Aorta (tissue), 5 donors: ENCODE results near the gene GCDH. TPM values are rescaled to one million over a fixed set of nuclear protein-coding genes. Genes with fewer than 3 reads are reported as not detected.
A peak's percentile ranks its signal among the peaks of the same experiment; 100 is the strongest.

Experiments used
- ATAC-seq: fragments of 200-7000 bp; cut with Tn5 transposase; one replicate; pipeline ENCODE4 v1.9.1; 2022; ENCODE audit warnings: moderate library complexity; ENCODE audit not compliant: low FRiP score
- DNase-seq, 2 donors: peaks; one replicate each; pipeline ENCODE4 v3.0.0-alpha.2; 2020
- H3K27ac ChIP-seq, 2 donors: one replicate each; pipeline ENCODE4 v1.5.1; 2013; ENCODE audit warnings: low read length in 2 of 2, mild to moderate bottlenecking in 2 of 2, moderate library complexity in 2 of 2, control low read depth in 1 of 2, inconsistent platforms in 1 of 2, low read depth in 1 of 2
- H3K27me3 ChIP-seq, 2 donors: one replicate each; pipeline ENCODE4 v1.6.1; 2013; ENCODE audit warnings: control low read depth in 1 of 2, low read length in 1 of 2, mild to moderate bottlenecking in 1 of 2, moderate library complexity in 1 of 2; ENCODE audit not compliant: insufficient read depth in 2 of 2, control insufficient read depth in 1 of 2
- H3K36me3 ChIP-seq, 2 donors: one replicate each; pipeline ENCODE4 v1.6.1; 2013; ENCODE audit warnings: control low read depth in 1 of 2, low read length in 1 of 2, mild to moderate bottlenecking in 1 of 2; ENCODE audit not compliant: insufficient read depth in 2 of 2, control insufficient read depth in 1 of 2
- H3K4me1 ChIP-seq, 2 donors: one replicate each; pipeline ENCODE4 v1.6.1; 2013; ENCODE audit warnings: low read length in 2 of 2, control low read depth in 1 of 2, mild to moderate bottlenecking in 1 of 2, moderate library complexity in 1 of 2; ENCODE audit not compliant: insufficient read depth in 2 of 2, control insufficient read depth in 1 of 2
- H3K4me3 ChIP-seq, 2 donors: one replicate each; pipeline ENCODE4 v1.5.1; 2013; ENCODE audit warnings: low read length in 2 of 2, control low read depth in 1 of 2, mild to moderate bottlenecking in 1 of 2
- H3K9me3 ChIP-seq: one replicate; pipeline ENCODE4 v1.6.1; 2013; ENCODE audit warnings: mild to moderate bottlenecking, low read length; ENCODE audit not compliant: control insufficient read depth
- WGBS, 2 donors: extraction: QIAGEN DNeasy Blood & Tissue Kit; methylation state at CpG; one replicate each; pipeline ENCODE4 v1.1.7; 2013; 5-methylcytosine and 5-hydroxymethylcytosine counted together
- intact Hi-C, 2 donors: fragments of 100-400 bp; cut with DNase I; formaldehyde crosslinking; loops; one replicate each; pipeline versions ENCODE4 v1.14.2 to v1.15.0; 2022
- polyA plus RNA-seq, 2 donors: library from polyadenylated mRNA; stranded (reverse); fragments of 200-250 nt; gene quantifications; one replicate each; pipeline ENCODE4 v1.2.3, GENCODE V29; 2013
- total RNA-seq, 2 donors: library from RNA; stranded (reverse); fragmentation: NEBNext Ultra II Directional; extraction: Animal tissue kit (Norgen Biotek cat#: 25700); gene quantifications; one replicate each; pipeline ENCODE4 v1.2.1, GENCODE V29; 2021
- donor health status: healthy with polysubstance abuse.
- donor health status: Bipolar disorder and iron deficiency.
- donor health status: DM: no; HTN: no; CAD: no.
- donor health status: DM: no; HTN: no; CAD: no.
- donor health status: DM: yes; HTN: yes; CAD: no.

The GCDH gene
- total and polyA plus RNA-seq, 4 donors: 15.1 to 29.1 (median 19.2) TPM

DNA sequence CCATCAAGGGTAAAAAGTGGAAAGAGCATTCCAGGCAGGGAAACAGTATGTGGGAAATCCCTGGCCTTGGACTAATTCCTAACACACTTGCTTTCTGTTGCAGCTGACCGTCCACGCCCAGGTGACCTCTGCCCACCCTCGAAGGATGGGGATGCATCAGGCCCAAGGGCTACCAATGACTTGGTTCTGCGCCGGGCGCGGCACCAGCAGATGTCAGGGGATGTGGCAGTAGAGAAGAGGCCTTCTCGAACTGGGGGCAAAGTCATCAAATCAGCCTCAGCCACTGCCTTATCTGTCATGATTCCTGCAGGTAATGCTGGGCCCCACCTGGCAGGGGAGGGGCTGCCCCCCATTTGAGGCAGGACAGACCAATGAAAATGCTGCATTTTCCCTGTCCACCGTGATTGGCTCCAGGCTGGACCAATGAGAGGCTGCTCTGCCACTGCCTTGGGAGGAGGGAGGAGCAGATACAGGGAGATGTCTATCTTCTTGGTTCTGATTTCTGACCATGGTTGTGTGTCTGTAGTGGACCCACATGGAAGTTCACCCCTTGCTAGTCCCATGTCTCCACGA is 22.3 kb upstream of the GCDH start:
- WGBS, 2 donors: 94 to 96% methylated on average over 10 of the region's 10 CpGs
- no peak overlapping the region for H3K4me3 ChIP-seq
- intact Hi-C loops: no loop called here
- H3K27ac ChIP-seq: no peak overlapping the region
- DNase-seq (no peak), ATAC-seq (no peak)
- H3K4me1 ChIP-seq: no peaks in the 10 kb centered on the region
- no peaks in the 10 kb centered on the region for H3K27me3 ChIP-seq
- H3K9me3 ChIP-seq: no peaks in the 10 kb centered on the region
- no peaks in the 10 kb centered on the region for H3K36me3 ChIP-seq

- Histone ChIP-seq H3K36me3 (peaks cover 0 to 2% of the 10 kb centered on the region in 2 donors), H3K4me1 (no peaks in the 10 kb centered on the region), H3K27me3 (no peaks in the 10 kb centered on the region), H3K27ac (no peak overlapping the region), H3K9me3 (no peaks in the 10 kb centered on the region), H3K4me3 (no peak overlapping the region)
- 64 to 76% methylated on average over 3 of the region's 3 CpGs for WGBS, 2 donors
- DNase-seq: peak in 1 of 2 donors; percentile 9
- intact Hi-C loops: no loop called here
- no peak for ATAC-seq
Observed at GRCh38 chr19:12871681-12872080, 19.3 kb upstream of the GCDH start.

GRCh38 chr19:12872255-12872654 is 18.7 kb upstream of the GCDH start:
- H3K27me3 ChIP-seq: no peaks in the 10 kb centered on the region
- H3K4me3 ChIP-seq: no peak overlapping the region
- DNase-seq (peak in 1 of 2 donors; percentile 19), ATAC-seq (no peak)
- peaks cover 0 to 2% of the 10 kb centered on the region in 2 donors for H3K36me3 ChIP-seq
- H3K27ac ChIP-seq: no peak overlapping the region
- H3K9me3 ChIP-seq: no peaks in the 10 kb centered on the region
- H3K4me1 ChIP-seq: no peaks in the 10 kb centered on the region
- WGBS, 2 donors: 90 to 92% methylated on average over 5 of the region's 5 CpGs
- intact Hi-C loops: no loop called here

DNA sequence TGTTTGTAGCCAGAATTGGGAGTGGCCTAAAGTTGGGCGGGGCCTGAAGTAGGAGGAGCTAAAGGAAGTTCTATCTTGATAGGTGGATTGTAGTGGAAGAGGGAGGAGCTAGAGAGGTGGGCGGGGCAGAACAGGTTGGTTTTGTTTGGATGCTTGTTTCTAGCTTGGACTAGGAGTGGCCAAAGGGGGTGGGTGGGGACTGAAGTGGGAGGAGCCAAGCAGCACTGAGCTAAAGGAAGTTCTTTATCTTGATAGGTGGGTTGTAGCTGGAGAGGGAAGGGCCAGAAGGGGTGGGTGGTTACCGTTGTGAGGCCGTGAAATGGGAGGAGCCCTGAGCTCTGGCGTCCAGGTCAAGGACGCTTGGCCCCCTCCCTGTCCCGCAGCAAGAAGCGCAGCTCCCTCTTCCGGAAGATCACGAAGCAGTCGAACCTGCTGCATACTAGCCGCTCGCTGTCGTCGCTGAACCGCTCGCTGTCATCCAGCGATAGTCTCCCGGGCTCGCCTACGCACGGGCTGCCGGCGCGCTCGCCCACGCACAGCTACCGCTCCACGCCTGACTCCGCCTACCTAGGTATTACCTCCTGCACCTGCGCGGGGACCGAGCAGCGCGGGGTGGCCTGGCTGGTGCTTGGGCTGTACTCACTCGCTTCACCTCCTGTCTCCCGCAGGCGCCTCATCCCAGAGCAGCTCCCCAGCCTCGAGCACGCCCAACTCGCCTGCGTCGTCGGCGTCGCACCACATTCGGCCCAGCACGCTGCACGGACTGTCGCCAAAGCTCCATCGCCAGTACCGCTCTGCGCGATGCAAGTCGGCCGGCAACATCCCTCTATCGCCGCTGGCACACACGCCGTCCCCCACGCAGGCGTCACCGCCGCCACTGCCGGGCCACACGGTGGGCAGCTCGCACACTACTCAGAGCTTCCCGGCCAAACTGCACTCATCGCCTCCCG is 17.7 kb upstream of the GCDH start:
- DNase-seq: peak in 1 of 2 donors; percentile 76
- ATAC-seq: peak; percentile 37

DNA sequence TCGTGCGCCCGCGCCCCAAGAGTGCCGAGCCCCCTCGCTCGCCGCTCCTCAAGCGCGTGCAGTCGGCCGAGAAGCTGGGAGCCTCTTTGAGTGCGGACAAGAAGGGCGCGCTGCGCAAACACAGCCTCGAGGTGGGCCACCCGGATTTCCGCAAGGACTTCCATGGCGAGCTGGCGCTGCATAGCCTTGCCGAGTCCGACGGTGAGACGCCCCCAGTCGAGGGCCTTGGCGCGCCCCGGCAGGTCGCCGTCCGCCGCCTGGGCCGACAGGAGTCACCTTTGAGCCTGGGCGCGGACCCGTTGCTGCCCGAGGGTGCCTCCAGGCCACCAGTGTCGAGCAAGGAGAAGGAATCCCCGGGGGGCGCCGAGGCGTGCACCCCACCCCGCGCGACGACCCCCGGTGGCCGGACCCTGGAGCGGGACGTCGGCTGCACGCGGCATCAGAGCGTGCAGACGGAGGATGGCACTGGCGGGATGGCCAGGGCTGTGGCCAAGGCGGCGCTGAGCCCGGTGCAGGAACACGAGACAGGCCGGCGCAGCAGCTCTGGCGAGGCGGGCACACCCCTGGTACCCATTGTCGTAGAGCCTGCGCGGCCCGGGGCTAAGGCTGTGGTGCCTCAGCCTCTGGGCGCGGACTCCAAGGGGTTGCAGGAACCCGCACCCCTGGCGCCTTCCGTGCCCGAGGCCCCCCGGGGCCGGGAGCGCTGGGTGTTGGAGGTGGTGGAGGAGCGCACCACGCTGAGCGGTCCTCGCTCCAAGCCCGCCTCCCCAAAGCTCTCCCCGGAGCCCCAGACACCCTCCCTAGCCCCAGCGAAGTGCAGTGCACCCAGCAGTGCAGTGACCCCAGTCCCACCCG is 16.8 kb upstream of the GCDH start:
- no peaks in the 10 kb centered on the region for H3K27me3 ChIP-seq
- DNase-seq (peak in 1 of 2 donors; percentile 42), ATAC-seq (peak; percentile 26)
- H3K4me3 ChIP-seq: no peak overlapping the region
- 87 to 88% methylated on average over 79 to 86 of the region's 86 CpGs for WGBS, 2 donors
- no peaks in the 10 kb centered on the region for H3K4me1 ChIP-seq
- peaks cover 0 to 5% of the 10 kb centered on the region in 2 donors for H3K36me3 ChIP-seq
- no peaks in the 10 kb centered on the region for H3K9me3 ChIP-seq
- no peak overlapping the region for H3K27ac ChIP-seq
- intact Hi-C loops: no loop called here

More for the DNA sequence above, 17.7 kb upstream of the GCDH start:
- Histone ChIP-seq H3K27ac (no peak overlapping the region), H3K4me1 (no peaks in the 10 kb centered on the region), H3K27me3 (no peaks in the 10 kb centered on the region), H3K9me3 (no peaks in the 10 kb centered on the region), H3K36me3 (peaks cover 0 to 2% of the 10 kb centered on the region in 2 donors), H3K4me3 (no peak overlapping the region)
- intact Hi-C loops: no loop called here
- WGBS, 2 donors: 46 to 50% methylated on average over 65 to 70 of the region's 70 CpGs

- no peaks in the 10 kb centered on the region for H3K4me1 ChIP-seq
- no peaks in the 10 kb centered on the region for H3K27me3 ChIP-seq
- intact Hi-C loops: no loop called here
- H3K36me3 ChIP-seq: peaks cover 0 to 5% of the 10 kb centered on the region in 2 donors
- whole genome bisulfite sequencing, 2 donors: 94 to 96% methylated on average over 6 of the region's 6 CpGs
- DNase-seq (no peak), ATAC-seq (no peak)
- no peaks in the 10 kb centered on the region for H3K9me3 ChIP-seq
- H3K4me3 ChIP-seq: no peak overlapping the region
- H3K27ac ChIP-seq: no peak overlapping the region
Observed at GRCh38 chr19:12875086-12875485, 15.9 kb upstream of the GCDH start.

DNA sequence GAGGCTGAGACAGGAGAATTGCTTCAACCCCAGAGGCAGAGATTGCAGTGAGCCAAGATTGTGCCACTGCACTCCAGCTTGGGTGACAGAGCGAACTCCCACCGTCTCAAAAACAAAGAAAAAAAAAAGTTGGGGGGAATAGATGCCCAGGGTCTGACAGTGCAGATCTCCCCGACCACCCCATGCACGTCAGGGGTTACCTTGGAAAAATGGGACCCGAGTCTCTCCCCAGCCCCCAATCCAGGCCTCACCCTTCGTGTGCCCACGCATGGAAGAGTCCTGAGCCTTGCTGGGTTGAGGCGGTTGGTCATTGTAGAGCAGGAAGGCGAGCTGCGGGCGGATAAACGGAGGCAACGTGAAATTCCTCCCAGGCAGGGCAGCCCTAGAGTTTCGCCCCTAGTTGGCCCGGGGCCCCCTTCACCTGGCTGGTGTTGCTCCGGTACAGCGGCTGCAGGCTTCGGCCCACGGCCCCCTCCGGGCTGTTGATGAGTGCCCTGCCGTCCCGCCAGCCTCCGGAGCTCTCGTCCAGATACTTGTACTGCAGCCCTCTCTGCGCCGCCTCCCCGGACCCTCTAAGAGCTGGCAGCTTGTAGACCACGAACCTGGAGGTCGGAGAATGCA is 10.3 kb upstream of the GCDH start:
- intact Hi-C loops: no loop called here
- Histone ChIP-seq H3K36me3 (peaks cover 0 to 5% of the 10 kb centered on the region in 2 donors), H3K27ac (peak overlapping the region; percentile 71 to 91), H3K4me3 (peak overlapping the region; percentile 60 to 61), H3K4me1 (no peaks in the 10 kb centered on the region), H3K9me3 (peaks cover 2% of the 10 kb centered on the region), H3K27me3 (no peaks in the 10 kb centered on the region)
- ATAC-seq (peak; percentile 66), DNase-seq (peak; percentile 70 to 82)
- 8 to 10% methylated on average over 29 of the region's 29 CpGs for WGBS, 2 donors

- H3K36me3 ChIP-seq: peaks cover 0 to 3% of the 10 kb centered on the region in 2 donors
- peak within 1 kb of the TSS; percentile 71 to 91 for H3K27ac ChIP-seq
- H3K9me3 ChIP-seq: peaks cover 2% of the 10 kb centered on the region
- H3K4me1 ChIP-seq: no peaks in the 10 kb centered on the region
- peak within 1 kb of the TSS; percentile 60 to 61 for H3K4me3 ChIP-seq
- DNase-seq (peak; percentile 98), ATAC-seq (peak; percentile 95)
- intact Hi-C loops: no loop called here
- H3K27me3 ChIP-seq: no peaks in the 10 kb centered on the region
- WGBS, 2 donors: 0% methylated on average over 38 of the region's 38 CpGs
Observed at GRCh38 chr19:12881172-12881808, 9.7 kb upstream of the GCDH start, which contains the start of gene DNASE2. Gene DNASE2, minus strand, starts transcription at chr19:12881449. Its CDS starts 74 bp downstream, at chr19:12881375.
